Transverse colon (tissue), 4 donors: ENCODE data around the gene PLXNC1. TPM values are rescaled to one million over a fixed set of nuclear protein-coding genes. Genes with fewer than 3 reads are reported as not detected.

Experiments used
- DNase-seq: peaks from one replicate; pipeline ENCODE4 v3.0.0-alpha.2; 2019
- H3K27ac ChIP-seq, 4 donors: fragments of 200-600 bp; sonication (generic); 2 replicates each; pipeline ENCODE4 v1.5.1; 2016 to 2018; ENCODE audit warnings: inconsistent platforms in 4 of 4
- H3K27me3 ChIP-seq: fragments of 200-600 bp; sonication (generic); 2 replicates; pipeline ENCODE4 v1.5.1; 2017; ENCODE audit warnings: inconsistent platforms
- H3K36me3 ChIP-seq, 4 donors: fragments of 200-600 bp; sonication (generic); 2 replicates each; pipeline ENCODE4 v1.5.1; 2017 to 2019; ENCODE audit warnings: inconsistent platforms in 4 of 4
- H3K4me1 ChIP-seq, 4 donors: fragments of 200-600 bp; sonication (generic); 2 replicates each; pipeline ENCODE4 v1.5.1; 2017 to 2020; ENCODE audit warnings: inconsistent platforms in 4 of 4
- H3K4me3 ChIP-seq, 4 donors: fragments of 200-600 bp; sonication (generic); 1 replicate in 1 of 4; 2 replicates in 3 of 4; pipeline versions ENCODE4 v1.5.1 to v1.6.1; 2017 to 2019; ENCODE audit warnings: inconsistent platforms in 4 of 4
- H3K9me3 ChIP-seq, 2 donors: fragments of 200-600 bp; sonication (generic); 2 replicates each; pipeline ENCODE4 v1.5.1; 2017 to 2019; ENCODE audit warnings: inconsistent platforms in 2 of 2
- EP300 ChIP-seq: sonication (generic); formaldehyde crosslinking; IDR thresholded peaks from one replicate; pipeline ENCODE4 v1.6.1; 2017; ENCODE audit warnings: antibody characterized with exemption, low read depth
- POLR2A ChIP-seq: fragments of 450-650 bp; IDR thresholded peaks from one replicate; pipeline ENCODE4 v1.6.1; 2016; ENCODE audit warnings: antibody characterized with exemption, mild to moderate bottlenecking, moderate library complexity
- POLR2AphosphoS5 ChIP-seq, 3 donors: sonication (generic); formaldehyde crosslinking; IDR thresholded peaks; one replicate each; pipeline ENCODE4 v1.6.1; 2016; ENCODE audit warnings: antibody characterized with exemption in 3 of 3
- WGBS, 2 donors: methylation state at CpG; one replicate each; pipeline ENCODE4 v1.1.5; 2018; ENCODE audit warnings: low coverage in 1 of 2; 5-methylcytosine and 5-hydroxymethylcytosine counted together
- in situ Hi-C, 4 donors: fragments of 200-750 bp; cut with MboI; loops; one replicate each; pipeline versions ENCODE4 v1.15.0 to v1.15.1; 2017; ENCODE audit warnings: low sequenced_read_pairs in 3 of 4, low pct_ligation_motif_present in 1 of 4, low pct_unique_long_range_greater_than_20kb in 1 of 4
- intact Hi-C: fragments of 100-400 bp; cut with DNase I; formaldehyde crosslinking; loops from one replicate; pipeline ENCODE4 v1.15.1; 2023; ENCODE audit warnings: low total_unique reads
- total RNA-seq, 4 donors: library from RNA; depleted of rRNA; stranded (reverse); fragments of >200 nt; gene quantifications; one replicate each; pipeline ENCODE4 v1.1.0, GENCODE V29; 2016
- TF ChIP-seq, protein P1 (sequence below), 5 experiments: fragments of 200-600 bp in 3 of 5; fragments of 450-650 bp in 2 of 5; sonication (generic) in 3 of 5; IDR thresholded peaks; 1 replicate in 2 of 5; 2 replicates in 3 of 5; pipeline ENCODE4 v1.5.1; 2016 to 2017; ENCODE audit warnings: antibody characterized with exemption in 5 of 5, inconsistent platforms in 3 of 5, mild to moderate bottlenecking in 2 of 5, moderate library complexity in 1 of 5

Gene PLXNC1
- total RNA-seq, 4 donors from 2014 or later, result 3.3 to 12.7 (median 6.8) TPM

GRCh38 chr12:94184995-94185719 lies 36.8 kb downstream of the PLXNC1 start:
- peaks cover 0 to 25% (median 14%) of the 10 kb centered on the region in 4 donors for H3K4me1 ChIP-seq
- whole genome bisulfite sequencing, 2 donors, result 70 to 76% methylated on average over 4 to 7 of the region's 7 CpGs
- intact Hi-C loops, result no loop called here
- H3K36me3 ChIP-seq, result no peaks in the 10 kb centered on the region
- H3K27me3 ChIP-seq, result no peaks in the 10 kb centered on the region
- TF ChIP-seq, protein P1, sequence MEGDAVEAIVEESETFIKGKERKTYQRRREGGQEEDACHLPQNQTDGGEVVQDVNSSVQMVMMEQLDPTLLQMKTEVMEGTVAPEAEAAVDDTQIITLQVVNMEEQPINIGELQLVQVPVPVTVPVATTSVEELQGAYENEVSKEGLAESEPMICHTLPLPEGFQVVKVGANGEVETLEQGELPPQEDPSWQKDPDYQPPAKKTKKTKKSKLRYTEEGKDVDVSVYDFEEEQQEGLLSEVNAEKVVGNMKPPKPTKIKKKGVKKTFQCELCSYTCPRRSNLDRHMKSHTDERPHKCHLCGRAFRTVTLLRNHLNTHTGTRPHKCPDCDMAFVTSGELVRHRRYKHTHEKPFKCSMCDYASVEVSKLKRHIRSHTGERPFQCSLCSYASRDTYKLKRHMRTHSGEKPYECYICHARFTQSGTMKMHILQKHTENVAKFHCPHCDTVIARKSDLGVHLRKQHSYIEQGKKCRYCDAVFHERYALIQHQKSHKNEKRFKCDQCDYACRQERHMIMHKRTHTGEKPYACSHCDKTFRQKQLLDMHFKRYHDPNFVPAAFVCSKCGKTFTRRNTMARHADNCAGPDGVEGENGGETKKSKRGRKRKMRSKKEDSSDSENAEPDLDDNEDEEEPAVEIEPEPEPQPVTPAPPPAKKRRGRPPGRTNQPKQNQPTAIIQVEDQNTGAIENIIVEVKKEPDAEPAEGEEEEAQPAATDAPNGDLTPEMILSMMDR (IDR thresholded peaks at IDR 0.05), result no peak
- TF ChIP-seq POLR2AphosphoS5 (IDR thresholded peaks at IDR 0.05) (no peak), POLR2A (no peak)
- H3K27ac ChIP-seq, result peak overlapping the region in 2 of 4 donors; percentile 58 to 78
- H3K9me3 ChIP-seq, result no peaks in the 10 kb centered on the region
- in situ Hi-C loops, result no loop called here
- no peak overlapping the region for H3K4me3 ChIP-seq
- no peak for DNase-seq

DNA sequence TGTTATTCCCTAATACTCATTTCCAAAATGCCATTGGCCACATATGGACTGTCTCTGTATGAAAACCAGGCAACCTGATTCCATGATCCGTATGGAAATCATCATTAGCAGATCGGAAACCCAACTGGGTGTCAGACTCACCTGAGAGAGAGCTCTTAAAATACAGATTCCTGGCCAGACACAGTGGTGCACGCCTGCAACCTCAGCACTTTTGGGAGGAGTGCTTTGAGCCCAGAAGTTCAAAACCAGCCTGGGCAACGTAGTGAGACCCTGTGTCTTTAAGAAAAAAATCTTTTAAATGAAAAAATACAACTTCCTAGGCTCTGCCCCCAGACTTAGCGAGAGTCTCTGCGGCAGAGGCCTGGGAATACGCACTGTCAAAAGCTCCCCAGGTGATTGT lies 37.4 kb downstream of the PLXNC1 start:
- intact Hi-C loops, result no loop called here

GRCh38 chr12:94186278-94187241 lies 38.2 kb downstream of the PLXNC1 start:
- in situ Hi-C loops, result no loop called here
- no peaks in the 10 kb centered on the region for H3K36me3 ChIP-seq
- intact Hi-C loops, result no loop called here
- DNase-seq, result no peak
- no peaks in the 10 kb centered on the region for H3K27me3 ChIP-seq
- no peak overlapping the region for H3K27ac ChIP-seq
- H3K9me3 ChIP-seq, result no peaks in the 10 kb centered on the region
- 81 to 88% methylated on average over 7 to 40 of the region's 40 CpGs for WGBS, 2 donors
- peaks cover 0 to 20% (median 14%) of the 10 kb centered on the region in 4 donors for H3K4me1 ChIP-seq
- no peak overlapping the region for H3K4me3 ChIP-seq
- TF ChIP-seq, protein P1 (IDR thresholded peaks at IDR 0.05), result no peak
- no peak for TF ChIP-seq POLR2AphosphoS5 (IDR thresholded peaks at IDR 0.05)
- TF ChIP-seq EP300, result no peak
- TF ChIP-seq POLR2A, result no peak

More for the DNA sequence above, 37.4 kb downstream of the PLXNC1 start:
- TF ChIP-seq EP300 (no peak), POLR2AphosphoS5 (IDR thresholded peaks at IDR 0.05) (no peak), POLR2A (no peak)
- TF ChIP-seq, protein P1 (IDR thresholded peaks at IDR 0.05), result no peak
- H3K27ac ChIP-seq, result peak overlapping the region in 1 of 4 donors; percentile 78
- DNase-seq, result no peak
- H3K36me3 ChIP-seq, result no peaks in the 10 kb centered on the region
- no peaks in the 10 kb centered on the region for H3K9me3 ChIP-seq
- no peaks in the 10 kb centered on the region for H3K27me3 ChIP-seq
- peaks cover 0 to 22% (median 14%) of the 10 kb centered on the region in 4 donors for H3K4me1 ChIP-seq
- in situ Hi-C loops, result no loop called here
- 83 to 95% methylated on average over 1 to 7 of the region's 7 CpGs for WGBS, 2 donors
- no peak overlapping the region for H3K4me3 ChIP-seq

DNA sequence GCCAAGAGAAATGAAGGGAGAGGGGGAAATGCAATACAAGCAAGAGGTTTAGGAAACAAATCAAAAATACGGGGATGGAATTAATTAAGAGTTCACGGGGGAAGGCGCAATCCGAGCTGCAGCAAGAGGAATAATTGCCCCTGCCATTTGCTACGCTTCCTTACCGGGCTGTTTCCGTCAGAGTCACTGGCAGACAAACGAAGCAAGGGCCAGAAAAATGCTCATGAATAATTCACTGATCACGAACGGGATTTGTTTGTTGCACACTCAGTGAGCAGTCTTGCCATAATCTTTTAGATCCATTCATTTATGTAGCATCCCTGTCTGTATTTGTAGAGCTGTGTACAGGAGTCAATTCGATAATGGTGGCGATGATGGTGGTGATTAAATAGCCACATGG lies 39.0 kb downstream of the PLXNC1 start:
- intact Hi-C loops (no loop called here), in situ Hi-C loops (no loop called here)
- TF ChIP-seq EP300, result no peak
- TF ChIP-seq POLR2A, result no peak
- TF ChIP-seq, protein P1 (IDR thresholded peaks at IDR 0.05), result no peak
- no peak for TF ChIP-seq POLR2AphosphoS5 (IDR thresholded peaks at IDR 0.05)
- Histone ChIP-seq H3K36me3 (no peaks in the 10 kb centered on the region), H3K9me3 (no peaks in the 10 kb centered on the region), H3K27me3 (no peaks in the 10 kb centered on the region), H3K27ac (no peak overlapping the region), H3K4me1 (peaks cover 0 to 20% (median 14%) of the 10 kb centered on the region in 4 donors), H3K4me3 (no peak overlapping the region)
- 84 to 88% methylated on average over 4 to 12 of the region's 12 CpGs for WGBS, 2 donors
- no peak for DNase-seq
